OCI-LY1 (cell line): ENCODE data around the gene METTL2A.

Experiments used
- CTCF ChIP-seq: fragments of 200-600 bp; sonication (generic), shearing (Covaris generic); IDR thresholded peaks from 2 replicates; pipeline ENCODE4 v1.5.1; 2017; ENCODE audit warnings: mild to moderate bottlenecking, antibody characterized with exemption, low read length, moderate library complexity, mixed read lengths
- EZH2 ChIP-seq: fragments of 200-600 bp; sonication (generic), shearing (Covaris generic); IDR thresholded peaks from 2 replicates; pipeline ENCODE4 v1.8.0; 2017; ENCODE audit warnings: borderline replicate concordance, mixed run types, mild to moderate bottlenecking, antibody characterized with exemption, low read length, moderate library complexity, mixed read lengths

DNA sequence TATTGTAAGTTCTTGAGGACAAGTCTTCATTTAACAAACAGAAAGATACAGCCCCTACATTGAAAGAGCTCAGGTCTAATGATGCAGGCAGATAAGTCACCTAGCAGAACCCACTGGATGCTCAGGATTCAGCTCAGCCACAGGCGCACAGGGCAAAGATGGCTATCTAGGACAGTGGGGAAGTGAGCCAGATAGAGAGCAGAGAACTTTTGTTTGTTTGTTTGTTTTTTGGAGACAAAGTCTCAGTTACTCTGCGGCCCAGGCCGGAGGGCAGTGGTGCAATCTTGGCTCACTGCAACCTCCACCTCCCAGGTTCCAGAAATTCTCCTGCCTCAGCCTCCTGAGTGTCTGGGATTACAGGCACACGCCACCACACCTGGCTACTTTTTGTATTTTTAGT is 20.4 kb downstream of the METTL2A start:
- TF ChIP-seq CTCF (no peak), EZH2 (no peak)
